H9 (cell line): ENCODE results near the gene WASF3. TPM values are rescaled to one million over a fixed set of nuclear protein-coding genes. Genes with fewer than 3 reads are reported as not detected.

Experiments
- DNase-seq: peaks from one replicate; pipeline ENCODE4 v3.0.0-alpha.2; 2017
- H2AFZ ChIP-seq: one replicate; pipeline ENCODE4 v1.6.1; 2013; ENCODE audit warnings: mild to moderate bottlenecking, low read length, control low read depth, moderate library complexity
- H2AK5ac ChIP-seq: 2 replicates; pipeline ENCODE4 v1.6.1; 2013; ENCODE audit warnings: low read length, control low read depth, mixed read lengths; ENCODE audit not compliant: insufficient read length
- H2BK120ac ChIP-seq: one replicate; pipeline ENCODE4 v1.6.1; 2013; ENCODE audit warnings: low read depth, mild to moderate bottlenecking, low read length, control low read depth, inconsistent platforms; ENCODE audit not compliant: poor library complexity, severe bottlenecking
- H2BK12ac ChIP-seq: 2 replicates; pipeline ENCODE4 v1.6.1; 2013; ENCODE audit warnings: low read length, control low read depth, mixed read lengths, low read depth; ENCODE audit not compliant: insufficient read length
- H2BK15ac ChIP-seq: 2 replicates; pipeline ENCODE4 v1.6.1; 2013; ENCODE audit warnings: low read depth, low read length, control low read depth
- H2BK20ac ChIP-seq: one replicate; pipeline ENCODE4 v1.6.1; 2013; ENCODE audit warnings: low read depth, mild to moderate bottlenecking, low read length, control low read depth, inconsistent platforms; ENCODE audit not compliant: poor library complexity, severe bottlenecking
- H2BK5ac ChIP-seq: 2 replicates; pipeline ENCODE4 v1.6.1; 2013; ENCODE audit warnings: low read length, control low read depth, mixed read lengths; ENCODE audit not compliant: insufficient read length
- H3K14ac ChIP-seq: 2 replicates; pipeline ENCODE4 v1.6.1; 2013; ENCODE audit warnings: low read length, control low read depth; ENCODE audit not compliant: insufficient read depth
- H3K18ac ChIP-seq: 2 replicates; pipeline ENCODE4 v1.6.1; 2013; ENCODE audit warnings: low read depth, mild to moderate bottlenecking, mixed read lengths, low read length, control low read depth; ENCODE audit not compliant: insufficient read length
- H3K23ac ChIP-seq: 2 replicates; pipeline ENCODE4 v1.6.1; 2013; ENCODE audit warnings: low read length, control low read depth, mixed read lengths, low read depth; ENCODE audit not compliant: insufficient read length
- H3K23me2 ChIP-seq: 2 replicates; pipeline ENCODE4 v1.6.1; 2013; ENCODE audit warnings: low read depth, mild to moderate bottlenecking, mixed read lengths, low read length, control low read depth; ENCODE audit not compliant: insufficient read length, poor library complexity, severe bottlenecking
- H3K27ac ChIP-seq: 2 replicates; pipeline ENCODE4 v1.5.1; 2013; ENCODE audit warnings: low read length, control low read depth, mixed read lengths, low read depth; ENCODE audit not compliant: insufficient read length
- H3K27me3 ChIP-seq: 2 replicates; pipeline ENCODE4 v1.6.1; 2013; ENCODE audit warnings: low read length, control low read depth, inconsistent platforms; ENCODE audit not compliant: insufficient read depth
- H3K4ac ChIP-seq: 2 replicates; pipeline ENCODE4 v1.6.1; 2013; ENCODE audit warnings: low read depth, mild to moderate bottlenecking, control low read depth, inconsistent platforms, low read length, moderate library complexity
- H3K4me1 ChIP-seq: 2 replicates; pipeline ENCODE4 v1.6.1; 2013; ENCODE audit warnings: low read length, control low read depth, inconsistent platforms; ENCODE audit not compliant: insufficient read depth
- H3K4me2 ChIP-seq: 2 replicates; pipeline ENCODE4 v1.6.1; 2013; ENCODE audit warnings: low read length, control low read depth, mixed read lengths; ENCODE audit not compliant: insufficient read length, insufficient read depth
- H3K56ac ChIP-seq: 2 replicates; pipeline ENCODE4 v1.6.1; 2013; ENCODE audit warnings: low read depth, mild to moderate bottlenecking, mixed read lengths, low read length, control low read depth; ENCODE audit not compliant: insufficient read length
- H3K79me1 ChIP-seq: 2 replicates; pipeline ENCODE4 v1.6.1; 2013; ENCODE audit warnings: low read depth, mild to moderate bottlenecking, moderate library complexity, low read length, control low read depth, inconsistent platforms; ENCODE audit not compliant: insufficient read depth, poor library complexity, severe bottlenecking
- H3K79me2 ChIP-seq: 2 replicates; pipeline ENCODE4 v1.6.1; 2013; ENCODE audit warnings: low read length, control low read depth, inconsistent platforms; ENCODE audit not compliant: insufficient read depth
- H3K9ac ChIP-seq: 2 replicates; pipeline ENCODE4 v1.6.1; 2013; ENCODE audit warnings: low read length, control low read depth, mixed read lengths; ENCODE audit not compliant: insufficient read length; ENCODE audit errors: extremely low read depth
- H3K9me3 ChIP-seq: one replicate; pipeline ENCODE4 v1.6.1; 2013; ENCODE audit warnings: low read depth, low read length, inconsistent platforms; ENCODE audit not compliant: control insufficient read depth
- H3T11ph ChIP-seq: one replicate; pipeline ENCODE4 v1.6.1; 2013; ENCODE audit warnings: mild to moderate bottlenecking, low read length, control low read depth, inconsistent platforms
- H4K20me1 ChIP-seq: one replicate; pipeline ENCODE4 v1.6.1; 2013; ENCODE audit not compliant: control insufficient read depth, insufficient read length, insufficient read depth
- H4K5ac ChIP-seq: 2 replicates; pipeline ENCODE4 v1.6.1; 2013; ENCODE audit warnings: low read depth, mild to moderate bottlenecking, mixed read lengths, low read length, control low read depth; ENCODE audit not compliant: insufficient read length
- H4K8ac ChIP-seq: replicated peaks from 2 replicates; pipeline ENCODE4 v1.6.1; 2013; ENCODE audit warnings: low read length, control low read depth, mixed read lengths, low read depth; ENCODE audit not compliant: insufficient read length
- H4K91ac ChIP-seq: 2 replicates; pipeline ENCODE4 v1.6.1; 2013; ENCODE audit warnings: low read depth, mild to moderate bottlenecking, moderate library complexity, mixed read lengths, low read length, control low read depth; ENCODE audit not compliant: insufficient read length
- H3K27ac Mint-ChIP-seq, 3 experiments: 2 replicates in 2 of 3; 3 replicates in 1 of 3; pipeline ENCODE4 v1.8.0; 2020 to 2021; ENCODE audit warnings: mixed read lengths in 3 of 3, mild to moderate bottlenecking in 1 of 3, moderate library complexity in 1 of 3
- H3K27me3 Mint-ChIP-seq: 2 replicates; pipeline ENCODE4 v1.8.0; 2021; ENCODE audit warnings: low read depth, mild to moderate bottlenecking, moderate library complexity, mixed read lengths
- H3K36me3 Mint-ChIP-seq, 3 experiments: 2 replicates in 2 of 3; 3 replicates in 1 of 3; pipeline ENCODE4 v1.8.0; 2020 to 2021; ENCODE audit warnings: low read depth in 3 of 3, mixed read lengths in 3 of 3; ENCODE audit not compliant: insufficient read depth in 1 of 3
- H3K4me1 Mint-ChIP-seq, 2 experiments: 2 replicates each; pipeline ENCODE4 v1.8.0; 2020; ENCODE audit warnings: mixed read lengths in 2 of 2
- H3K4me3 Mint-ChIP-seq, 2 experiments: 2 replicates in 1 of 2; 3 replicates in 1 of 2; pipeline ENCODE4 v1.8.0; 2020 to 2021; ENCODE audit warnings: mild to moderate bottlenecking in 2 of 2, mixed read lengths in 2 of 2, moderate library complexity in 1 of 2
- H3K9me3 Mint-ChIP-seq, 2 experiments: 2 replicates in 1 of 2; 3 replicates in 1 of 2; pipeline ENCODE4 v1.8.0; 2020; ENCODE audit warnings: mild to moderate bottlenecking in 2 of 2, mixed read lengths in 2 of 2, moderate library complexity in 1 of 2
- WGBS: extraction: QIAGEN DNeasy Blood & Tissue Kit; methylation state at CpG from one replicate; pipeline ENCODE4 v1.1.7; 2013; ENCODE audit warnings: missing lambda C conversion rate, low lambda C conversion rate, mixed read lengths; ENCODE audit not compliant: insufficient read length; ENCODE audit errors: extremely low coverage; 5-methylcytosine and 5-hydroxymethylcytosine counted together
- total RNA-seq: library from RNA; stranded (reverse); gene quantifications from 2 replicates; pipeline ENCODE4 v1.2.1, GENCODE V29; 2021
- TF ChIP-seq, protein P1 (sequence below): fragments of 200-600 bp; sonication (generic); conservative IDR thresholded peaks from 3 replicates; pipeline ENCODE4 v1.8.0; 2021; ENCODE audit warnings: antibody characterized with exemption, mild to moderate bottlenecking

Gene WASF3
- total RNA-seq, 1 experiment from 2014 or later: 22.2 TPM

DNA sequence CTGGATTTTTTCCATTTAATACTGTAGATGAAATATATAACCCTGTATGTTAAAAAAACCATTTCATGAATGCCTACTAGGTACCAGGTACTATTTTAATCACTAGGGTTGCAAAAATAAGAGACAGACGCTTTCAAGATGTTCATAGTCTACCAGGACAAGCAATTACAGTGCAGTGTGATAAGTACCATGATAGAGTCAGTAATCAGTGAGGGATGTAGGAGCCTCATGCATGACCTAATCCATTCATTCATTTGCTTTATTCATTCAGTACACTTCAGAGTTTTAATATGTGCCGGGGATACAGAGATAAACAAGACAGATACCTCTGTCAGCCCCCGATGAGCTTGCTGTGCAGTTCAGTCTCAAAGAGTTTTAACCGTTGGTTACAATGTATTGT, 3.0 kb downstream of the WASF3 start:
- no peak overlapping the region for H2BK120ac ChIP-seq
- H3K9me3 Mint-ChIP-seq: peaks cover 0 to under 1% of the 10 kb centered on the region in 2 experiments; a peak in 1 of 5 replicates
- no peak overlapping the region for H4K5ac ChIP-seq
- H2BK12ac ChIP-seq: no peak overlapping the region
- H4K8ac ChIP-seq: no peak overlapping the region
- WGBS: no CpG with 5 or more reads among the region's 4 CpGs
- H3K4me2 ChIP-seq: no peak overlapping the region
- peaks cover 5% of the 10 kb centered on the region for H3K79me1 ChIP-seq
- H3K9ac ChIP-seq: no peak overlapping the region
- TF ChIP-seq, protein P1, sequence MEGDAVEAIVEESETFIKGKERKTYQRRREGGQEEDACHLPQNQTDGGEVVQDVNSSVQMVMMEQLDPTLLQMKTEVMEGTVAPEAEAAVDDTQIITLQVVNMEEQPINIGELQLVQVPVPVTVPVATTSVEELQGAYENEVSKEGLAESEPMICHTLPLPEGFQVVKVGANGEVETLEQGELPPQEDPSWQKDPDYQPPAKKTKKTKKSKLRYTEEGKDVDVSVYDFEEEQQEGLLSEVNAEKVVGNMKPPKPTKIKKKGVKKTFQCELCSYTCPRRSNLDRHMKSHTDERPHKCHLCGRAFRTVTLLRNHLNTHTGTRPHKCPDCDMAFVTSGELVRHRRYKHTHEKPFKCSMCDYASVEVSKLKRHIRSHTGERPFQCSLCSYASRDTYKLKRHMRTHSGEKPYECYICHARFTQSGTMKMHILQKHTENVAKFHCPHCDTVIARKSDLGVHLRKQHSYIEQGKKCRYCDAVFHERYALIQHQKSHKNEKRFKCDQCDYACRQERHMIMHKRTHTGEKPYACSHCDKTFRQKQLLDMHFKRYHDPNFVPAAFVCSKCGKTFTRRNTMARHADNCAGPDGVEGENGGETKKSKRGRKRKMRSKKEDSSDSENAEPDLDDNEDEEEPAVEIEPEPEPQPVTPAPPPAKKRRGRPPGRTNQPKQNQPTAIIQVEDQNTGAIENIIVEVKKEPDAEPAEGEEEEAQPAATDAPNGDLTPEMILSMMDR: no peak
- H3K36me3 Mint-ChIP-seq: peaks cover 0 to 4% (median 0%) of the 10 kb centered on the region in 3 experiments; a peak in 2 of 7 replicates
- H3K23me2 ChIP-seq: peaks cover 3% of the 10 kb centered on the region
- H3K9me3 ChIP-seq: no peaks in the 10 kb centered on the region
- no peaks in the 10 kb centered on the region for H3K27me3 ChIP-seq
- H3K56ac ChIP-seq: no peak overlapping the region
- H4K20me1 ChIP-seq: no peaks in the 10 kb centered on the region
- H3K4ac ChIP-seq: no peak overlapping the region
- H2BK15ac ChIP-seq: no peak overlapping the region
- H3K23ac ChIP-seq: no peak overlapping the region
- no peak overlapping the region for H3T11ph ChIP-seq
- no peak for DNase-seq
- H2AFZ ChIP-seq: no peak overlapping the region
- no peak overlapping the region for H3K14ac ChIP-seq
- H4K91ac ChIP-seq: no peak overlapping the region
- H3K4me1 ChIP-seq: peaks cover 5% of the 10 kb centered on the region; the same call in 1 of the 2 replicates
- H3K4me1 Mint-ChIP-seq: peaks cover 16 to 17% of the 10 kb centered on the region in 2 experiments
- H3K27ac Mint-ChIP-seq: no peak overlapping the region
- no peak overlapping the region for H3K27ac ChIP-seq
- H2BK5ac ChIP-seq: no peak overlapping the region
- no peak overlapping the region for H3K18ac ChIP-seq
- peaks cover 10% of the 10 kb centered on the region; the same call in 1 of the 2 replicates for H3K79me2 ChIP-seq
- no peak overlapping the region for H2AK5ac ChIP-seq
- H3K27me3 Mint-ChIP-seq: peaks cover 32% of the 10 kb centered on the region
- H2BK20ac ChIP-seq: no peak overlapping the region
- no peak overlapping the region for H3K4me3 Mint-ChIP-seq
